ENCODE results near the gene GTPBP6.

DNA sequence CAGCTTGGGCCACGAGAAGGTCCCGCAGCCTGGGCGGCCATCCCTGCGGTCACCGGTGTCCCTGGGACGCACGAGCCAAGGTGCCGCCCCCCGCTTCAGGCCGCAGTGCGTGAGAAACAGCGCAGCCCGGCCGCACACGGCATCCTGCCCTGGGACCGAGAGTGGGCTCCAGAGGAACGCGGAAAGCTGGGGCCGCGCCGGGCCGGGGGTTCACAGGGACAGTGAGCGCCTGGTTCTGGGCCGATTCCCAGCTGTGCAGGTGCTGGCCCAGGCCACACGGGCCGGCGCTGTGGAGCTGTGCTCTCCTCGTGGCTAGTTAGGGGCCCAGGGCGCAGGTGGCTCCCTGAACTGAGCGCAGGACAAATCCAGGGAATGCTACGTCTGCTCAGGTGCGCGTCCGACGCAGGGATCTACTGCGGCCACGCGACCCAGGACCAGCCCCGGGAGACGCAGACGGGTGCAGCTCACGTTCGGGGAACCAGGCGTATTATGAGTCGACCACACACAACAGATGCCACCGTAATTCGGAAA lies 25.8 kb upstream of the GTPBP6 start:
- TF ChIP-seq, protein P1, sequence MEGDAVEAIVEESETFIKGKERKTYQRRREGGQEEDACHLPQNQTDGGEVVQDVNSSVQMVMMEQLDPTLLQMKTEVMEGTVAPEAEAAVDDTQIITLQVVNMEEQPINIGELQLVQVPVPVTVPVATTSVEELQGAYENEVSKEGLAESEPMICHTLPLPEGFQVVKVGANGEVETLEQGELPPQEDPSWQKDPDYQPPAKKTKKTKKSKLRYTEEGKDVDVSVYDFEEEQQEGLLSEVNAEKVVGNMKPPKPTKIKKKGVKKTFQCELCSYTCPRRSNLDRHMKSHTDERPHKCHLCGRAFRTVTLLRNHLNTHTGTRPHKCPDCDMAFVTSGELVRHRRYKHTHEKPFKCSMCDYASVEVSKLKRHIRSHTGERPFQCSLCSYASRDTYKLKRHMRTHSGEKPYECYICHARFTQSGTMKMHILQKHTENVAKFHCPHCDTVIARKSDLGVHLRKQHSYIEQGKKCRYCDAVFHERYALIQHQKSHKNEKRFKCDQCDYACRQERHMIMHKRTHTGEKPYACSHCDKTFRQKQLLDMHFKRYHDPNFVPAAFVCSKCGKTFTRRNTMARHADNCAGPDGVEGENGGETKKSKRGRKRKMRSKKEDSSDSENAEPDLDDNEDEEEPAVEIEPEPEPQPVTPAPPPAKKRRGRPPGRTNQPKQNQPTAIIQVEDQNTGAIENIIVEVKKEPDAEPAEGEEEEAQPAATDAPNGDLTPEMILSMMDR (IDR thresholded peaks at IDR 0.05) = no peak
- TF ChIP-seq ZFX (IDR thresholded peaks at IDR 0.05; ENCODE audit: borderline replicate concordance) = no peak
